ENCODE measurements around the gene LRRC28. TPM values are rescaled to one million over a fixed set of nuclear protein-coding genes. Genes with fewer than 3 reads are reported as not detected.

Gene LRRC28
- total and polyA plus RNA-seq, 3 donors from 2014 or later, result 78.9 to 100.0 (median 97.1) TPM

DNA sequence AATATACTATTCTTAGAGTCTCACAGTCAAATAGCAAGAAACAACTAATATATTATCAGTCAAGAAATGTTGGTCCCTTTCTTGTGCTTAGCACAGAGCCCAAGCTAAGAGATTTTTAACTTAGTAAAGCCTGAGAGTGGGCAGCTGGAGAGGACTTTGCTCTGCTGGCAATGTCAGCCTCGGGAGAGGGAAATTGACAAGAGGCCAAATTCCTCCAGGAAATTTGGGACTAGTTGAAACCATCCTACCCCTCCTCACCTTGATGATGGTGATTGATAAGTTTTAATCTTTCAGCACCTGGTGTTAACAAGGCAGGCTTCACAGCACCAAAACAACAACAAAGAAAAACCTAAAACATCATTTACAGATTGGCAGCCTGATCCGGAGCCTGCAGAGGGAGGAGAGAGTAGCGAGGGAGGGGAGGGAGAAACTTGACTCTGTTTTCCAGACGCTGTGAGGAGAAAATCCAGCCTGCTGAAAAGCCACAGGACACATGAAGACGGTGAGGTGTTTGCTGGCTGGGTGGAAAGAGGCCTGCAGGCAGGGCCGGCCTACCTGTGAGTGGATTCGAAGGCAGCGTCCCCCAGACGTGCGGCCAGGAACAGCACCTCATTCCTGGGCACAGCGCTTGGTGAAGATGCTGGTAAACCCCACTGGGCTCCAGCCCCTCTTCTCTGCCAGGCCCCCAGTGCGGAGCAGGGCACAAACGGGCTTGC, 150.9 kb downstream of the LRRC28 start:
- no peak overlapping the region for H3K27ac ChIP-seq
- TF ChIP-seq POLR2A (IDR thresholded peaks at IDR 0.05), result no peak
- TF ChIP-seq, protein P1, sequence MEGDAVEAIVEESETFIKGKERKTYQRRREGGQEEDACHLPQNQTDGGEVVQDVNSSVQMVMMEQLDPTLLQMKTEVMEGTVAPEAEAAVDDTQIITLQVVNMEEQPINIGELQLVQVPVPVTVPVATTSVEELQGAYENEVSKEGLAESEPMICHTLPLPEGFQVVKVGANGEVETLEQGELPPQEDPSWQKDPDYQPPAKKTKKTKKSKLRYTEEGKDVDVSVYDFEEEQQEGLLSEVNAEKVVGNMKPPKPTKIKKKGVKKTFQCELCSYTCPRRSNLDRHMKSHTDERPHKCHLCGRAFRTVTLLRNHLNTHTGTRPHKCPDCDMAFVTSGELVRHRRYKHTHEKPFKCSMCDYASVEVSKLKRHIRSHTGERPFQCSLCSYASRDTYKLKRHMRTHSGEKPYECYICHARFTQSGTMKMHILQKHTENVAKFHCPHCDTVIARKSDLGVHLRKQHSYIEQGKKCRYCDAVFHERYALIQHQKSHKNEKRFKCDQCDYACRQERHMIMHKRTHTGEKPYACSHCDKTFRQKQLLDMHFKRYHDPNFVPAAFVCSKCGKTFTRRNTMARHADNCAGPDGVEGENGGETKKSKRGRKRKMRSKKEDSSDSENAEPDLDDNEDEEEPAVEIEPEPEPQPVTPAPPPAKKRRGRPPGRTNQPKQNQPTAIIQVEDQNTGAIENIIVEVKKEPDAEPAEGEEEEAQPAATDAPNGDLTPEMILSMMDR (IDR thresholded peaks at IDR 0.05), result no peak
- intact Hi-C loops (cut with DNase I; ENCODE audit: low total_unique reads), result no loop called here

DNA sequence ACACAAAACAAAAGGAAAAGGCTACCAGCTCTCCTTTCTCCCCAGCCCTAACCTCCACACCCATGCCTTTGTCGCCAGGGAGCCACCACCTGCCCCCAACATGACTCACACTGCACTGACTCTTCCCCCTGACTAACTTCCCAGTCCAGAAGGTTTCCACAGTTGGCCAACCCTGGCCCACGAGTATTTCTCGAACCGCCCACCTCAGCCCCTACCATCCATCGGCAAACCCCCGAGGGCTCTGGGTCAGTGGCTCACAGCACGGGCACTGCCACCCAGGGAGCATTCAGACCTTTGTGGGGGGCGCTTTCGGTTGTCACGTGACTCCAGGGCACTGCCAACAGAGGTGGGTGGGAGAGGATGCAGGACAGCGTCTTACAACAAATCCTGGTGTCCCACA, 152.3 kb downstream of the LRRC28 start:
- intact Hi-C loops (cut with DNase I; ENCODE audit: low total_unique reads), result no loop called here
- H3K27ac ChIP-seq, result no peak overlapping the region
- no peaks in the 10 kb centered on the region for H3K9me3 ChIP-seq
- 91 to 95% methylated on average over 11 of the region's 11 CpGs for WGBS, 2 donors
- no peaks in the 10 kb centered on the region for H3K27me3 ChIP-seq
- DNase-seq, result no peak
- H3K4me3 ChIP-seq, result no peak overlapping the region
- H3K36me3 ChIP-seq (ENCODE audit: low read depth, missing control alignments), result no peaks in the 10 kb centered on the region
- H3K4me1 ChIP-seq, result peaks cover 10% of the 10 kb centered on the region
- no peak for TF ChIP-seq POLR2A (IDR thresholded peaks at IDR 0.05)
- TF ChIP-seq, protein P1 (IDR thresholded peaks at IDR 0.05), result no peak

More for the DNA sequence above, 150.9 kb downstream of the LRRC28 start:
- Histone ChIP-seq H3K4me1 (no peaks in the 10 kb centered on the region), H3K9me3 (no peaks in the 10 kb centered on the region), H3K27me3 (no peaks in the 10 kb centered on the region), H3K36me3 (ENCODE audit: low read depth, missing control alignments) (no peaks in the 10 kb centered on the region), H3K4me3 (no peak overlapping the region)
- DNase-seq, result no peak
- WGBS, 2 donors, result 78% methylated on average over 13 of the region's 13 CpGs

DNA sequence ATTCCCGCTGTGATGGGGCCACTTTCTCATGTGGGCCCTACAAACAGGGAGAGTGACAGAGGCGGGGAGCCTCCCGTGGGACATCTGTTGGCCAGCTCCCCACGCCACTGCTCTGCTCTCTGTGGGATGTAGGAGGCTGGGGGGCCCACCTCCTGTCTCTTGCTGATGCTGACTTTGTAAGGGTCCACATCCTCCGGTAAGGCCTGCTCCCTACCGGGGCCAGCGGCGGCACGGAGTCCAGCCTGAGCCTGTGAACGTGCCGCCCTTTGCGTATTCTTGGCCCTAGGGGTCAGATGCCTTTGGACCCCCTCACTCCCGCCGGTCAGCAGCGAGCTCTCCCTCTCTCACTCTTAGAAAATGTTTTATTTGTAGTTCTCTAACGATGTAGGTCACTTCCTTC, 153.2 kb downstream of the LRRC28 start:
- no peaks in the 10 kb centered on the region for H3K36me3 ChIP-seq (ENCODE audit: low read depth, missing control alignments)
- H3K4me3 ChIP-seq, result no peak overlapping the region
- TF ChIP-seq POLR2A (IDR thresholded peaks at IDR 0.05), result no peak
- TF ChIP-seq, protein P1 (IDR thresholded peaks at IDR 0.05), result no peak
- no peaks in the 10 kb centered on the region for H3K9me3 ChIP-seq
- WGBS, 2 donors, result 88 to 89% methylated on average over 15 to 16 of the region's 16 CpGs
- H3K27ac ChIP-seq, result no peak overlapping the region
- H3K27me3 ChIP-seq, result no peaks in the 10 kb centered on the region
- intact Hi-C loops (cut with DNase I; ENCODE audit: low total_unique reads), result no loop called here
- H3K4me1 ChIP-seq, result peaks cover 18% of the 10 kb centered on the region
- DNase-seq, result no peak

DNA sequence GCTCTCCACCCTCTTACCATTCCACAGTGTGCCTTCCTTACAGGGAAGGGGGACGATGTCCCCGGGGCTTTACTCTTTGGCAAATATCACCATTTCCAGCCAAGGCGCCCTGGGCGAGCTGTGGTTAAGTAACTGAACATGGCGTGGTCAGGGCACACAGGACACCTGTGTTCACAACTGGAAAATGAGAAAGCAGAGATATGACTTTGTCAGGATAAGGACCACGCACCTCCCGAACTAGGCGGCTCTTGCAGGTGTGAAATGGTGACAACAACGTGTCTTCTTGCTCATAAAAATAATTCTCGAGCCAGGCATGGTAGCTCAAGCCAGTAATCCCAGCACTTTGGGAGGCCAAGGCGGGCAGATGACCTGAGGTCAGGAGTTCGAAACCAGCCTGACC, 154.8 kb downstream of the LRRC28 start:
- H3K9me3 ChIP-seq, result no peaks in the 10 kb centered on the region
- peaks cover 18% of the 10 kb centered on the region for H3K4me1 ChIP-seq
- DNase-seq, result no peak
- H3K27me3 ChIP-seq, result no peaks in the 10 kb centered on the region
- TF ChIP-seq POLR2A (IDR thresholded peaks at IDR 0.05), result no peak
- TF ChIP-seq, protein P1 (IDR thresholded peaks at IDR 0.05), result no peak
- intact Hi-C loops (cut with DNase I; ENCODE audit: low total_unique reads), result no loop called here
- no peak overlapping the region for H3K4me3 ChIP-seq
- no peaks in the 10 kb centered on the region for H3K36me3 ChIP-seq (ENCODE audit: low read depth, missing control alignments)
- WGBS, 2 donors, result 92 to 94% methylated on average over 9 to 12 of the region's 12 CpGs
- H3K27ac ChIP-seq, result no peak overlapping the region
